RWPE2 (cell line): ENCODE data around the gene CBR4.

Experiments
- ATAC-seq: fragments of 200-7000 bp; cut with Tn5 transposase; 3 replicates; pipeline ENCODE4 v1.9.1; 2021; ENCODE audit warnings: low read depth
- DNase-seq: peaks from one replicate; pipeline ENCODE4 v3.0.0-alpha.2; 2020; ENCODE audit warnings: low spot score
- H3K27ac ChIP-seq: fragments of 450-650 bp; 2 replicates; pipeline ENCODE4 v1.5.1; 2017; ENCODE audit warnings: mild to moderate bottlenecking; ENCODE audit not compliant: poor library complexity, severe bottlenecking
- H3K27me3 ChIP-seq: fragments of 250-450 bp; sonication (Bioruptor Pico); 2 replicates; pipeline ENCODE4 v1.5.1; 2021; ENCODE audit warnings: mild to moderate bottlenecking, moderate library complexity; ENCODE audit not compliant: insufficient read depth, poor library complexity, severe bottlenecking
- H3K36me3 ChIP-seq: fragments of 250-450 bp; sonication (Bioruptor Pico); 2 replicates; pipeline ENCODE4 v1.5.1; 2020; ENCODE audit warnings: low read depth, mild to moderate bottlenecking, moderate library complexity
- H3K4me1 ChIP-seq: fragments of 250-450 bp; sonication (Bioruptor Pico); 2 replicates; pipeline ENCODE4 v1.5.1; 2021; ENCODE audit warnings: mild to moderate bottlenecking, moderate library complexity; ENCODE audit not compliant: insufficient read depth, poor library complexity, severe bottlenecking
- H3K4me3 ChIP-seq: fragments of 250-450 bp; sonication (Bioruptor Pico); 2 replicates; pipeline ENCODE4 v1.5.1; 2021; ENCODE audit warnings: mild to moderate bottlenecking, moderate library complexity; ENCODE audit not compliant: severe bottlenecking
- H3K9me3 ChIP-seq: fragments of 250-450 bp; sonication (Bioruptor Pico); 2 replicates; pipeline ENCODE4 v1.5.1; 2021; ENCODE audit warnings: mild to moderate bottlenecking, moderate library complexity; ENCODE audit not compliant: severe bottlenecking
- TF ChIP-seq, protein P1 (sequence below): fragments of 450-650 bp; IDR thresholded peaks from one replicate; pipeline ENCODE4 v1.5.1; 2017; ENCODE audit warnings: mild to moderate bottlenecking, moderate library complexity; ENCODE audit not compliant: poor library complexity, severe bottlenecking

The CBR4 gene

DNA sequence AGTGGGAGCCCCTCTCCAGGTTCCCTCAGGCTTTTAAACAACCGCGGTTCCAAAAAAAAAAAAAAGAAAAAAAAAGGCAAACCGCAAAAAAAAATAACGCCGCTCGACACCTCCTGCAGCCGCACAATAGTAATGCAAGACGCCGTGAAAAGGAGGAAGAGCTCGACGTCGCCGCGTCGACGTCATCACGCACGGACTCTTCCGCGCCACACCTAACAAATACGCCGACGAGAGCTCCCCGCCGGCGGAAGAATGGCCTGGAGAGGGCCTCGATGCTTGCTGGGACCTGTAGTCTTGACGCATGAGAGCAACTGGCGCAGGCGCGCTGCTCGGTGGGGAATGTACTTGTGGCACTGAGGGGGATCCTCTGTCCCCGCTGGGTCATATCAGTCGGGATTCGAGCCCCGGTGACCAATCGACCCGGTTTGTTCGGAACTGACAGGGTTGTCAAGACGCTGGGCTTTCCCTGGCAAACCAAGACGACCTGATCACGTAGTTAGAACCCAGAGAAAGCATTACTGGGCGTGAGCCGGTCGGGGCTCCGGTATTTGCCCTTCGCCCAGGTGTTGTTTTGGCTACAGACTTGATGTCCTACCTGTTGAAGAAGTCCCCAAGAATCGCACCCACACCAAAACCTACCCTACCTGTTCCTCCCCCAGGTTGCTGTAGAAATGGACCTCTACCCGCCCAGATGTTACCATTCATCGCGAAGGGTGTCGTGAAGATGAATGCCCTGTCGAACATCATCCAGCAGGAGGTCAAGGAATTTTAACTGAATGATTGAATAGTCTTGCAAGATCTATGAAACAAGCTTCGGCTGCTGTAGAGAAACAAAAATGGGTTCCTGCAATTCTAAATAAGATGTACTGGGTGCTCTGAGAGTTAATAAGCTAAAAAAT, at the start of gene CBR4:
CBR4 (minus strand) TSS at position 131 of the 899 bp plus-strand sequence. CDS start 166 bp downstream, outside the sequence.
- peak within 1 kb of the TSS; percentile 70 for H3K27ac ChIP-seq
- peak; percentile 97 for DNase-seq
- H3K9me3 ChIP-seq, result no peaks in the 10 kb centered on the region
- peak; percentile 92 for ATAC-seq
- TF ChIP-seq, protein P1, sequence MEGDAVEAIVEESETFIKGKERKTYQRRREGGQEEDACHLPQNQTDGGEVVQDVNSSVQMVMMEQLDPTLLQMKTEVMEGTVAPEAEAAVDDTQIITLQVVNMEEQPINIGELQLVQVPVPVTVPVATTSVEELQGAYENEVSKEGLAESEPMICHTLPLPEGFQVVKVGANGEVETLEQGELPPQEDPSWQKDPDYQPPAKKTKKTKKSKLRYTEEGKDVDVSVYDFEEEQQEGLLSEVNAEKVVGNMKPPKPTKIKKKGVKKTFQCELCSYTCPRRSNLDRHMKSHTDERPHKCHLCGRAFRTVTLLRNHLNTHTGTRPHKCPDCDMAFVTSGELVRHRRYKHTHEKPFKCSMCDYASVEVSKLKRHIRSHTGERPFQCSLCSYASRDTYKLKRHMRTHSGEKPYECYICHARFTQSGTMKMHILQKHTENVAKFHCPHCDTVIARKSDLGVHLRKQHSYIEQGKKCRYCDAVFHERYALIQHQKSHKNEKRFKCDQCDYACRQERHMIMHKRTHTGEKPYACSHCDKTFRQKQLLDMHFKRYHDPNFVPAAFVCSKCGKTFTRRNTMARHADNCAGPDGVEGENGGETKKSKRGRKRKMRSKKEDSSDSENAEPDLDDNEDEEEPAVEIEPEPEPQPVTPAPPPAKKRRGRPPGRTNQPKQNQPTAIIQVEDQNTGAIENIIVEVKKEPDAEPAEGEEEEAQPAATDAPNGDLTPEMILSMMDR, result peak; percentile 21
- H3K36me3 ChIP-seq, result peaks cover 18% of the 10 kb centered on the region
- peak within 1 kb of the TSS; percentile 52 for H3K4me3 ChIP-seq
- peaks cover 31% of the 10 kb centered on the region for H3K4me1 ChIP-seq
- H3K27me3 ChIP-seq, result no peaks in the 10 kb centered on the region

DNA sequence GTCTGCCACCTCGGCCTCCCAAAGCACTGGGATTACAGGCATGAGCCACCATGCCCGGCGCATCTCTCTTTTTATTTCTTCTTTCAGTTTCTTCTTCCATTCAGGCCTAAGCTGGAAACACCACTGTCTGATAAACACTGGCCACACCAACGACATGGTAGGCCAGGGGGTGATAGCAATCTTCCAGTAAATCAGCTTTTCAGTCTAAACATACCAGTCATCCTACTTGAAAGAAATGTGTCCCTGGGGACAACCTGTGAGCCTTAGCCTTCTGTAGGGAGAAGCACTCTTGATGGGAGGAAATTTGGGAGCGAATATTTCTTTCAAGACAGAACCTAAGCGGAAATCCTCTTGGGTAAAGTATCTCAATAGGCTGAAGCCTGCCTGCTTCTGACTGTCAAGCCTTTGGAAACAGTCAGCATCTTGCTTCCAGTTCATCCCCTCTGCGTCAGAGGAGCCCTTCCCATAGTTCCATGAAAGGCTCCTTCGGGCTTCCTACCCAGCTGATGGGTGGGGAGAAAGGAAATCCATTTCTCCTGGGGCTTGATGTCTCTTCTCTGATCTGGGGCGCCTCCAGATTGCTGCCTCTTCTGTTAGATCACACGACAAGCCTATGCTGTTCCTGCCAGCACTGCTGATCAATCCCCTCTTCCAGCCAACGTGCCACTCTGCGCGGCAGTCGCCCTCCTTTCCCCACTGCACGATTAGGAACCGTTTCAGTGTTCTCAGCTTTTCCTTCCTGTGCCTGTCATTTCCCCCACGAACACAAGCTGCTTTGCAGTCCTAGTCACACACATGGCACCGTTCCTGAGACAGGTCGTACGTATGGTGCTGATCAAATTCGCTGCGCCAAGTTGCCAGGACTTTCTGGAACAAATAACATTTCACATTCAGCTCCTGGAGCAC, 49.5 kb upstream of the CBR4 start:
- Histone ChIP-seq H3K9me3 (no peaks in the 10 kb centered on the region), H3K27me3 (no peaks in the 10 kb centered on the region), H3K4me3 (no peak overlapping the region), H3K4me1 (peaks cover 7% of the 10 kb centered on the region), H3K36me3 (no peaks in the 10 kb centered on the region), H3K27ac (no peak overlapping the region)
- DNase-seq, result no peak
- no peak for ATAC-seq
- TF ChIP-seq, protein P1, result no peak

DNA sequence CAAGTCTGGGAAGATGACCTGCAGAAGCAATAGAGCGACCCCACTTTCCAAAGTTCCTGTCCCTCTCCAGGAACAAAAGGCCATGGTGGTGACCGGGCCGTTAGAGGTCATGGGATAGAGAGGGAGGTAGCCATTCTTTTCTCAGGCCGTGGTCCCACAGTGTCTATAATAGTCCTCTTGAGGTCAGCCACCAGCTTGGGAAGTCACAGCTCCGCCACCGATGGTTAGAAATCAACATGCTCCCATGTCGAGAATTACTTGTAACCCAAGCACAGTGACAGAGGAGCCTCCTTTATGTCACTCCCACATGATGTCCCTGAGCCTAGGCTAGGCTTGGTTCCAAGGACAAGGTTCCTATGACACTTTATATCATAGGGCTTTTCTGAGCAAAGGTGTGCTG, 48.3 kb upstream of the CBR4 start:
- DNase-seq (no peak), ATAC-seq (no peak)
- no peaks in the 10 kb centered on the region for H3K9me3 ChIP-seq
- peaks cover 7% of the 10 kb centered on the region for H3K4me1 ChIP-seq
- H3K27ac ChIP-seq, result no peak overlapping the region
- H3K4me3 ChIP-seq, result no peak overlapping the region
- H3K27me3 ChIP-seq, result no peaks in the 10 kb centered on the region
- H3K36me3 ChIP-seq, result no peaks in the 10 kb centered on the region
- TF ChIP-seq, protein P1, result no peak

DNA sequence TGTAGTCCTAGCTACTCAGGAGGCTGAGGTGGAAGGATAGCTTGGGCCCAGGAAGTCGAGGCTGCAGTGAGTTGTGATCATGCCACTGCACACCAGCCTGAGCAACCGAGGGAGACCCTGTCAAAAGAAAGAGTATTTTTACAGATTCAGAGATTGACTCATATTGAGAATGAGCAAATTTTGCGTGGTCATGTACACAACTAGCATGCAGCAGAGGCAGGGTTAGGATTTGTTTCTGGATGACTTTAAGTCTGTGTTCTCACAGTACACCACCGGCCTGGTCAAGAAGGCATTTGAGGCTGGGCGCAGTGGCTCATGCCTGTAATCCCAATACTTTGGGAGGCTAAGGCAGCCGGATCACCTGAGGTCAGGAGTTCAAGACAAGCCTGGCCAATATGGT, 44.8 kb upstream of the CBR4 start:
- H3K27ac ChIP-seq, result no peak overlapping the region
- TF ChIP-seq, protein P1, result no peak
- no peak for ATAC-seq

More for the DNA sequence above, 44.8 kb upstream of the CBR4 start:
- no peak for DNase-seq
- no peaks in the 10 kb centered on the region for H3K27me3 ChIP-seq
- H3K9me3 ChIP-seq, result no peaks in the 10 kb centered on the region
- no peaks in the 10 kb centered on the region for H3K36me3 ChIP-seq
- H3K4me3 ChIP-seq, result no peak overlapping the region
- H3K4me1 ChIP-seq, result no peaks in the 10 kb centered on the region
